ENCODE data around the gene F2RL3. TPM values are rescaled to one million over a fixed set of nuclear protein-coding genes. Genes with fewer than 3 reads are reported as not detected.

The F2RL3 gene
- total and polyA plus RNA-seq, 2 experiments from 2014 or later = 0.33 to 1.0 TPM

DNA sequence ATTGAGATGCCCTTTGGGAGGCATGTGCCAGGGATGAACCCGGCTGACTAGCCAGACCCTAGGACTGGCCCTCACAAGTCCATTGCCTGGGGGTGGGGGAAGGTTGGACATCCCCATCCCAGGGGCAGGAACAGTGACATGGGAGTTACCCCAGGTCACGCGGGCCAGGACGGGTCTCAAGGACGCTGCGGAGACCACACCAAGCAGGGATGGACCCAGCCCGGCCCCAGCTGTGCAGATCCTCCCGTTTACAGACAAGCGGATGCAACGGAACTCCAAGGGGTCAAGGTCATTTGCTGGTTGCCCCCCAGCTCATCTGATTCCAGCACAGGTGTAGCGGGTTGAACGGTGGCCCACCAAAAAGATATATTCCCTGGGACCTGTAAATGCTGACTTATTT is 20.0 kb downstream of the F2RL3 start:
- Histone ChIP-seq H3K4me3 (no peak overlapping the region), H3K27me3 (no peaks in the 10 kb centered on the region), H3K36me3 (no peaks in the 10 kb centered on the region), H3K9me3 (ENCODE audit: low read depth) (no peaks in the 10 kb centered on the region), H3K27ac (no peak overlapping the region), H3K4me1 (ENCODE audit: low read depth) (no peaks in the 10 kb centered on the region)
- DNase-seq (ENCODE audit: low read depth in 1 of 2, low spot score in 1 of 2) = no peak
- TF ChIP-seq, protein P1, sequence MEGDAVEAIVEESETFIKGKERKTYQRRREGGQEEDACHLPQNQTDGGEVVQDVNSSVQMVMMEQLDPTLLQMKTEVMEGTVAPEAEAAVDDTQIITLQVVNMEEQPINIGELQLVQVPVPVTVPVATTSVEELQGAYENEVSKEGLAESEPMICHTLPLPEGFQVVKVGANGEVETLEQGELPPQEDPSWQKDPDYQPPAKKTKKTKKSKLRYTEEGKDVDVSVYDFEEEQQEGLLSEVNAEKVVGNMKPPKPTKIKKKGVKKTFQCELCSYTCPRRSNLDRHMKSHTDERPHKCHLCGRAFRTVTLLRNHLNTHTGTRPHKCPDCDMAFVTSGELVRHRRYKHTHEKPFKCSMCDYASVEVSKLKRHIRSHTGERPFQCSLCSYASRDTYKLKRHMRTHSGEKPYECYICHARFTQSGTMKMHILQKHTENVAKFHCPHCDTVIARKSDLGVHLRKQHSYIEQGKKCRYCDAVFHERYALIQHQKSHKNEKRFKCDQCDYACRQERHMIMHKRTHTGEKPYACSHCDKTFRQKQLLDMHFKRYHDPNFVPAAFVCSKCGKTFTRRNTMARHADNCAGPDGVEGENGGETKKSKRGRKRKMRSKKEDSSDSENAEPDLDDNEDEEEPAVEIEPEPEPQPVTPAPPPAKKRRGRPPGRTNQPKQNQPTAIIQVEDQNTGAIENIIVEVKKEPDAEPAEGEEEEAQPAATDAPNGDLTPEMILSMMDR (IDR thresholded peaks at IDR 0.05; ENCODE audit: low read depth, low read length) = no peak

GRCh38 chr19:16911046-16911445 is 22.2 kb downstream of the F2RL3 start:
- TF ChIP-seq, protein P1 (IDR thresholded peaks at IDR 0.05; ENCODE audit: low read depth, low read length) = no peak
- no peaks in the 10 kb centered on the region for H3K36me3 ChIP-seq
- H3K27ac ChIP-seq = no peak overlapping the region
- no peak overlapping the region for H3K4me3 ChIP-seq
- no peaks in the 10 kb centered on the region for H3K9me3 ChIP-seq (ENCODE audit: low read depth)
- H3K4me1 ChIP-seq (ENCODE audit: low read depth) = no peaks in the 10 kb centered on the region
- H3K27me3 ChIP-seq = no peaks in the 10 kb centered on the region
- DNase-seq (ENCODE audit: low read depth in 1 of 2, low spot score in 1 of 2) = no peak

GRCh38 chr19:16912780-16913179 is 24.0 kb downstream of the F2RL3 start:
- Histone ChIP-seq H3K4me1 (ENCODE audit: low read depth) (no peaks in the 10 kb centered on the region), H3K27me3 (no peaks in the 10 kb centered on the region), H3K4me3 (no peak overlapping the region), H3K9me3 (ENCODE audit: low read depth) (no peaks in the 10 kb centered on the region), H3K36me3 (no peaks in the 10 kb centered on the region), H3K27ac (no peak overlapping the region)
- no peak for DNase-seq (ENCODE audit: low read depth in 1 of 2, low spot score in 1 of 2)
- TF ChIP-seq, protein P1 (IDR thresholded peaks at IDR 0.05; ENCODE audit: low read depth, low read length) = no peak

- H3K9me3 ChIP-seq (ENCODE audit: low read depth) = no peaks in the 10 kb centered on the region
- H3K27me3 ChIP-seq = no peaks in the 10 kb centered on the region
- no peak overlapping the region for H3K27ac ChIP-seq
- no peaks in the 10 kb centered on the region for H3K36me3 ChIP-seq
- no peaks in the 10 kb centered on the region for H3K4me1 ChIP-seq (ENCODE audit: low read depth)
- H3K4me3 ChIP-seq = no peak overlapping the region
- TF ChIP-seq, protein P1 (IDR thresholded peaks at IDR 0.05; ENCODE audit: low read depth, low read length) = no peak
- no peak for DNase-seq (ENCODE audit: low read depth in 1 of 2, low spot score in 1 of 2)
Observed at GRCh38 chr19:16914421-16914820, 25.6 kb downstream of the F2RL3 start.

- no peak overlapping the region for H3K27ac ChIP-seq
- no peak for DNase-seq (ENCODE audit: low read depth in 1 of 2, low spot score in 1 of 2)
- H3K4me3 ChIP-seq = no peak overlapping the region
- H3K27me3 ChIP-seq = no peaks in the 10 kb centered on the region
- no peaks in the 10 kb centered on the region for H3K4me1 ChIP-seq (ENCODE audit: low read depth)
- TF ChIP-seq, protein P1 (IDR thresholded peaks at IDR 0.05; ENCODE audit: low read depth, low read length) = no peak
- no peaks in the 10 kb centered on the region for H3K9me3 ChIP-seq (ENCODE audit: low read depth)
- no peaks in the 10 kb centered on the region for H3K36me3 ChIP-seq
Observed at GRCh38 chr19:16915135-16915534, 26.3 kb downstream of the F2RL3 start.

DNA sequence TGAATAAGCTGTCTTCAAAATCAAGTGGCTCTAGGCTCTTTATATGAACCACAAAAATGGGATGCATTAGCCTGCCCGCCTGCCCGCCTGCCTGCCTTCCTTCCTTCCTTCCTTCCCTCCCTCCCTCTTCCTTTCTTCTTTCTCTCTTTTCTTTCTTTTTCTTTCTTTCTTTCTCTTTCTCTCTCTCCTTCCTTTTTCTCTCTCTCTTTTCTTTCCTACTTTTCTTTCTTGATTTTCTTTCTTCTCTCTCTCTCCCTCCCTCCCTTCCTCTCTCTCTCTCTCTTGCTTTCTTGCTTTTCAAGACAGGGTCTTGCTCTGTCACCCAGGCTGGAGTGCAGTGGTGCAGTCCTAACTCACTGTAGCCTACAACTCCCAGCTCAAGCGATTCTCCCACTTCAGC is 26.9 kb downstream of the F2RL3 start:
- H3K4me3 ChIP-seq = no peak overlapping the region
- no peaks in the 10 kb centered on the region for H3K4me1 ChIP-seq (ENCODE audit: low read depth)
- TF ChIP-seq, protein P1 (IDR thresholded peaks at IDR 0.05; ENCODE audit: low read depth, low read length) = no peak
- H3K27me3 ChIP-seq = no peaks in the 10 kb centered on the region
- no peak overlapping the region for H3K27ac ChIP-seq
- no peaks in the 10 kb centered on the region for H3K36me3 ChIP-seq
- no peak for DNase-seq (ENCODE audit: low read depth in 1 of 2, low spot score in 1 of 2)
- no peaks in the 10 kb centered on the region for H3K9me3 ChIP-seq (ENCODE audit: low read depth)

Measured in cardiac muscle cell (in vitro differentiated cells and primary cell).